ENCODE measurements around the gene ARL5A.
A peak's percentile ranks its signal among the peaks of the same experiment; 100 is the strongest.

Gene ARL5A

DNA sequence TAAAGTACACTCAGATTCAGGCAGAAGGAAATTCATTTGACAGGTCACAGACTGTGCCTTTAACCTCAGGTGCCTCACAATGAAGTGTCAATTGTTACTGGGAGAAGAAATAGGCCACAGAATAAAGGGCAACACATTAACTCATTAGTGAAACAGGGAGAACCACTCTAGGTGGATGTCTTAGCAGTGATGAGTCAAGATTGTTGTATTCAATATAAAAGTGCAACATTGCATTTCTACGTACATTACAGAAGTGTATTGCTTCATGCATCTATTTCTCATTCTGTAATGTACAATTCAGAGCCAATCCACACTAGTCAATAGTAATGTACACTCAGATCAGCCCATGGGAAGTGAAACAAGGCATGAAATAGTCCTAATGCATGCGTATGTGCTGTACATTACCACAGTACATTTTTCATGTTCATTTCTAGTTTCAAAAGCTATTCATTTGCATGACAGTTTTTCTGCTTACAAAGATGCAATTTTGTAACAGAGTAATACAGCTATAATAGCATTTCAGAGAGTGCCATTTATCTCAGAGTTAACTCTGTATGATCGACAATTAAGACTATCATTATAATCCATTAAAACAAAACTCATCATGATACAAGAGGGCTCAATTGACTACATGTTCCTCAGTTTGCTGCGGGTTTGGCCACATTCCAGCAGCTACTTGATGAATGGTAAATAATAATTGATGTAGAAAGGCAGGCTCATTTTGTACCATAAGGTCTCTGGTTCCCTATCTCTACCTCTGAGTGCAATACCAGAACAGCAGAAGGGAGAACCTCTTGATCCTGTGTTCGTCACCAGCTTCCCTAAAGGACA is 12.2 kb upstream of the ARL5A start:
- no peak for DNase-seq

DNA sequence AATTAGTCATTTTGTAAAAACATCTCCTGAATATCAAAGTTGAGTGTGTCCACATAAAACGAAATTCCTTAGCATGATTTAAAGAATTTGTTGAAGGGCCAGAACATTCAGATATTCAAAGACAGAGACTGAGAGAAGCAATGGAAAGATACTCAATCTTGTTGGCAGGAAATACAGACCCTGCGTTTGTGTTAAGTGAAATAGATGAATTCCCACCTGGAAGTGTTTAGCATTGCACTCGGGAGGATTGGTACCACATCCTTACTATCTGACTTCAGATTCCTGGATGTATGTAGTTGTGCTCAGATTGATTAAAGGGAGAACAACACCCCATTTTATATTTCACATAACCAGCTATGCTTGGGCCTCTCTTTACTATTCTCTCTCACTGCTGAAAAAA is 9.7 kb upstream of the ARL5A start:
- DNase-seq: no peak

DNA sequence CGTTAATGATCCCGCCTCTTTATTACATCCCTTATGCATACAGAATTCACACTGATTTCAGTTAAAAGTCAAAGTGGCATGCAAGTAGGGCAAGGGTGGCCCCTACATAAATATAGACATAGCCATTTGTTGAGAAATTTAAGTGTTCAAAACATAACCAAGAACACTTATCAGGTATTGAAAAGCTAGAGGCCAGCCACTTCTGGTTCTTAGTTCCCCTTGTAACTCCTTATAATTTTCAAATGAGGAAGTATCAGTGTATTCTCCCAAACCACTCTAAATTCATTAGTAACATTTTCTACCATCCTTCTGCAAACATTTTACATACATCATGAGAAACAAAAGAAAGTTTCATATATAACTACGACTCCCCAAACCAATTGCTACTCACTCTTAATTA is 5.8 kb upstream of the ARL5A start:
- DNase-seq: no peak

DNA sequence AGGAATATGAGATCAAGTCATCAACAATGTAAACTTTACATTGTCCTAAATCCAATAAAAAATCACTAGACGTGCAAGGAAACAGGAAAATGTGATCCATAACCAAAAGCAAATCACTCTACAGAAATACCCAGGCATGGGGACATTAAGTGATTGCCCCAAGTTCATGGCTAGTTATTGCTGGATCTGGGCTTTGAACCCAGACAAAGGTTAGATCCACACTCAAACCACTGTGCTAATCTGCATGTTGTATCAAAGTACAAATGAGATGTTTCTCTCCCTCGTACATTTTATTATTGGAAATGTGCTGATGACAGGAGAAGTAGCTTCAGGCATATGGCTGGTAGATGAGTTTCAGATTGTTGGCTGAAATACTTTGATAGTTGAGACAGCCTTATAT is 2.7 kb upstream of the ARL5A start:
- no peak for DNase-seq

DNA sequence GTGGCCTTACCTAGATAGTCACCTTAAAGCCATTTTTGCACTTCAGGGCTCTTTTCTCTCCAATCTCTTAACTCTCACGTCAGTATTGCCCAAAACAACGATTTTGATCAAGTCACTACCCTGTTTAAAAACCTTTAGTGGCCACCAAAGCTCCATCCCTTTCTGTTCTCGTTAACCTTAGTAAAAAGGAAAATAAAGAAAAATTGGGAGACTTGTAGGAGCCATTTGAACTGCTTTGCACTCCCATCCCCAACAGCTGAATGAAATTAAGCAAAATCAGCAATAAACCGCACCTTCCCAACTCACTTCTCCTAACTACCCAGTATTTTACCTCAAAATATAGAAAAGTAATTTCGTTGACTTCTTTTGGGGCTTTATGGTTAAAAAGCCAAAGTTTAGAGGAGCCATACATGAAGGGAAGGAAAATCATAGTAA is 686 bp upstream of the ARL5A start:
- no peak for DNase-seq

DNA sequence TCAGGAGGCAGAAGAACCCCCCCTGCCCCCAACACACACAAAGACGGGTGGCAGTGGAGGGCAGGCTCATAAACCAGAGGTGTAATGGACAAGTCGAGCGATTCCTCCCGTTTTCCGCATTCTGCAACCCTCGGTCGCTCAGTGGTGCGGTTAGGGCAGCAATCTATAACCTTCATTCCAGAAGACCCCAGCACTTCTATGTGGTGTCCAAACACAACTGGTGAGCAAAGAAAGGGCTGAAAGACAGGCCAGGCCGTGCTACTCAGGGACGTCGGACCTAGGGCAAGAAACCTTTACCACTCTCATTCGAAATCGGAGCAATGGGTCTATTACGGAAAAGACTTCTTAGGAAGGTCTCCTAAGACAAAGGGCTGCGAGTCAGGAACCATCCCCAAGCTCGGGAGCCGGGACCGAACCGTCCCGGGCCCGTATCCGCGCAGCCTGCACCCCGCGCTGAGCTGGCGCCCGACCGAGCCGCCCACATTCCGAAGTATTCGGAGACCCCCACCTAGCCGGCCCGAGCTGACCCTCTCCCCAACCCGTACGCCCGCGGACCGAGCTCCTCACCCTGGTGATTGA is 568 bp downstream of the ARL5A start:
- peak; percentile 75 for DNase-seq

DNA sequence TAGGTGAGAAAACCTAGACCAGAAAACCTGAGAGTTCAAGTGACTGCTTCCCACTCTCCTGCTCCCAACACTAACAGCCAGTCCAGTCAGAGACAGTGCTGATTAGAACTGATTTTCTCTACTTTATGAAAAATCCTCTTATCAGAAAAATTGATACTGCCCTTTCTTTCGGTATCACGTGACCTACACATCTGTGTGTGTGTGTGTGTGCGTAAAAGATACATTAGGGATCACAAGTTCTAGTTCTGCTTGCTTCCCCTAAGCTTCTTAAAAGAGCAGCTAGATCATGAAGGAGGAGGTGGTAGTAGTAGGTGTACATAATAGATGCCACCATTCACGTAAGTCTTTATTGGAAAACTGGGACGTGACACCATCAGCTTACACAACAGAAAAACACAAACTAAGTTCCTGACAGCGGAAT is 1.5 kb downstream of the ARL5A start:
- no peak for DNase-seq

DNA sequence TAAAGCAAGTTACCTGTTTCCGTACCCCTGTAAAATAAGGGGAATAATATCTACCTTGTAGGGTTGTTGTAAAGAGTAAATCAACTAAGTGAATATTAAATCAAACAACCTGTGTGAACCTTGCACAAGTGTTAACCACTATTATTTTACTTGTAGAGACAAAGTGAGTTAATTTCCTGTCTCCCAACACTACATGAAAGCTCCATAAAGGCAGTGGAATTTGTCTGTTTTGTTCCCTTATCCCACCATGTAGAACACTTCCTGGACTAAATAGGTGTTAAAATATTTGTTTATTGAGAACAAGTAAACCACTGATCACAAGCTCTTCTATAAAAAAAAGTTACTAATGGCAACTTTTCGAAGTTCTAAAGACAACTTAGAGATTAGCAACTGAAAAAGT is 3.3 kb downstream of the ARL5A start:
- DNase-seq: no peak

DNA sequence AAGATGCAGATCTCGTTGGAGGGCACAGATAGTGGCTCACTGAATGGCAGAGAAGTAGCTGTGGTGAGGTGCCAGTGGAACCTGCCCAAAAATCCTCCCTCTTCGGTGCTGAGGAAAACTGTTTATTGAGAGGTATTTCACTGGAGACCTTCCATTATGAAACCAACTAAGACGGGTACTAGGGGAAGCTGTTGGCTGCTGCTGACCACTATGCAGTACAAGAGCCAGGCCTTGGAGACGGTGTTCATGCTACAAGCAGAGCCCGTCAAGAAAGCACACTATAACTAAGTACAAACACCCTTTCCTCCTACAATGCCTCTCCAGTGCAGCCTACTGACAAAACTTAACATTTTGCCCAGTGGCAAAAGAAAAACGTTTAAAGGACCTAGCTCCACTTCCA is 4.6 kb downstream of the ARL5A start:
- DNase-seq: no peak

DNA sequence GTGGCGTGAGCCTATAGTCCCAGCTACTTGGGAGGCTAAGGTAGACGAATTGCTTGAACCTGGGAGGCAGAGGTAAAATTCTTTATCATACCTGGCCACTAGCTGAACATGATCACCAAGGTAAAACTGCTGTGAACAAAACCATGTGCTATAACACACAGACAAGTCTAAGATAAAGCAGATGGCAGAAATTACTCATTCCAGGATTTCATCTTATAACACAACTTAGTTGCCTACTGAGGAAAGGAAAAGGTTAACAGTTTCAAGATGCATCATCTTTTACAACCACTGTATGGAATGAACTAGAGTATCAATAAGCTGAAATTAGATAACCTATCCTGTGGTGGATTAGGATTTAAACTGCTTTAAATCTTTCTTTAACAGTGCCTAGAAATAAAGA is 8.3 kb downstream of the ARL5A start:
- no peak for DNase-seq

DNA sequence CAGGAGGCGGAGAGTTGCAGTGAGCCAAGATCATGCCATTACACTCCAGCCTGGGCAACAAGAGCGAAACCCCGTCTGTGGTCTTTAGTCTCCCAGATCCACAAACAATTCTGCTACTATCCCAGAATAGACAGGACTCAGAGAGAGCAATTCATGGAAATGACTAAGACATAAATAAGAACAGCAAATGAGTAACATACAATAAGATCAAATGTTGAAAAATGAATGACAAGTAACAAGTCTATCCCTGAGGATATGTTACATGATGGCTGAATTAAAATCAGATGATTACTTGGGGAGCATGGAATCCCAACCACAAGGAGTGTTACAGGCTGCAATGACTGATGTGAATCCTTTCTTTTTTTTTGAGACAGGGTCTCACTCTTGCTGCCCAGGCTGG is 10.3 kb downstream of the ARL5A start:
- no peak for DNase-seq

DNA sequence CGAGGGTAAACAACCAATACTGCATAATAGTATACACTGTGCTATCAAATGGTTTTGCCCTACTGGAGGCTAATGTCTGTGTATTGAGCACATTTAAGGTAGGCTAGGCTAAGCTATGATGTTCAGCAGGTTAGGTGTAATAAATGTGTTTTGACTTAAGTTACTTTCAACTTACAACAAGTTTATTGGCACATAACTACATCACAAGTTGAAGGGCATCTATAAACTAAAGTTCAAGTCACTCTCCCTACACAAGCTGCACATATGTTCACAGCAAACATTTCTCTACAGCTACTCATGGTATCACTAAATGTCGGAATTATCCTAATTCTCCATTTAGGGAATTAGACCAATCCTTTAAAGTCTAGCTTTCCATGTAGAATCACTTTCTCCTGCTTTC is 11.4 kb downstream of the ARL5A start:
- no peak for DNase-seq

DNA sequence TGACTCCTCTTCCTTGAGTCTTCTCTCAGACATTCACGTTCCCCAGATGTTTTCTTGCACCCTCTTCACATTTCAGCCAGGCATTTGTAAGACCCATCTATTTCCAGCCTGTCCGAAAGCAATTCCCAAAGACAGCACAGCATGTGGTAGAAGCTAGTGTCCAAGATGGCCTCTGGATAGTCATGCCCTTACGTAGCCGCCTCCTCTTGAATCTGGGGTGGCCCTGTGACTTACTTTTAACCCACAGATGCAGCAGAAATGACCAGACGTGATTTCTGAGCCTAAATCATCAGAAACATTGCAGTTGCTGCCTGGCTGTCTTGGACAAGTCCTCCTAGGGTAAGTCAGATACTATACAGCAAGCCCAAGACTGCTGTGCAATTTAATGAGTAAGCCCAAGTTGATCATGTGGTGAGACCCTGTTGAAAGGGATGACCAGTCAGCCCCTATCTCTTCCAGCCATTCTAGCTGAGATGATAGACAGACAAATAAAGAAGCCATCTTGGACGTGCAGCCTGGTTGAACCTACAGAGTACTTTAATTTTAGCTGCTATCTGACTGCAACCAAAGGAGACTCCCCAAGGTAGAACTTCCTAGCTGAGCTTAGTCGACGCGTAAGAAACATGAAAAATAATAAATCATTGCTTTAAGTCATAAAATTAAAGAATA is 12.3 kb downstream of the ARL5A start:
- DNase-seq: no peak

DNA sequence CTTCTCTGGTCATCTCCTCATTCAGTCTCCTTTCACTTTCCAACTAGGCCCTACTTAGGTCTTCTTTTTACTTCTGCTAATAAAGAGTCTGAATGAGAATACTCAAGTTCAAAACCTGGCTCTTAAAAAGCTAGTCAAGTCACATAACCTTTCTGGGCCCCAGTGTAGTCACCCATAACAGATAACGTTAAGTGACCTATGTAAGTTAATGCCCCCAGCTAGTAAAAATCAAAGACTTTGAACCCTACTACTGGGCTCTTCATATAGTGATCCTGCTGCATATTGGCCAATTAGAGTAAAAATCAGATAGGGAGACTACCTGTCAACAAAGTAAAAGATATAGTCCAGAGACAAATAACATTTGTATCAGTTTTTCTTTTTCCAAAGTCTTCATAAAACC is 17.7 kb downstream of the ARL5A start:
- DNase-seq: no peak

DNA sequence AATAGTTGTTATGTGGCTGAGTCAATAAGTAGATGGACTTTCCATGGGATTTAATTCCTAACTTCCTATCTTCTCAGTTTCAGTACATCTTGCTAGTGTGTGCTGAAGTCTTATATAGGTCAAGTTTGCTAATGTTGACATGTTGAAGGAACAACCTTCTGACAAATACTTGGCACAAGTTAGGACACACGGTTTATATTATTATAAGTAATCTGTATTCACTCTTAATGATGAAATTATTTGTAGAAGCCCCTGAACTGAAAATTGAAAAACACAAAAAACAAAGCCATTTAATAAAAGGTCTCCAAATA is 19.2 kb downstream of the ARL5A start:
- DNase-seq: no peak

DNA sequence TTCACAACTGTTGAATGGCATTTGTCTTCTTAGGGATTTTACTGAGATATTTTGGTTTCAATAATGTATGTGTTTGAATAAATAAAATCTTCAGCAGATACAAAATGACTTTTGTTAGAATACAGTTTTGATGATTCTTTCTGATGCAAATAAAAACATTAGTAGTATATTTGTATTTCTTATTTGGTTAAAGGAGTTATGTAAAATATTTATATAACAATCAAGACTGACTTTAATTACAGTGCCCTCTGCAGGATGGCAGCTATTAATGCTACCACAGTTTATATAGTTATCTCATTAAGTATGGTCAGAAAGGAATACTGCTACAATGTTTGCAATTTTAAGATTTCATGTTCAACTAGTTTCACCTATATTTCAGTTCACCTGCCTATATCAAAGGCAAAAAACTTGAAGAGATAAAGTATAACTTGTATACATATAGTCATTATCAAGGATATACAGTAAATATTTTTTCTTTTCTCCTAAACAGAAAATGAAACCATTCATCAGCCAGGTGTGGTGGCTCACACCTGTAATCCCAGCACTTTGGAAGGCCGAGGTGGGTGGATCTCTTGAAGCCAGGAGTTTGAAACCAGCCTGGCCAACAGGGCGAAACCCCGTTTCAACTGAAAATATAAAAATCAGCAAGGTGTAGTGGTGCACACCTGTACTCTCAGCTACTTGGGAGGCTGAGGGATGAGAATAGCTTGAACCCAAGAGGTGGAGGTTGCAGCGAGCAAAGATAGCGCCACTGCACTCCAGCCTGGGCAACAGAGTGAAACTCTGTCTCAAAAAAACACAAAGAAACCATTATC is 19.8 kb downstream of the ARL5A start:
- DNase-seq: no peak

DNA sequence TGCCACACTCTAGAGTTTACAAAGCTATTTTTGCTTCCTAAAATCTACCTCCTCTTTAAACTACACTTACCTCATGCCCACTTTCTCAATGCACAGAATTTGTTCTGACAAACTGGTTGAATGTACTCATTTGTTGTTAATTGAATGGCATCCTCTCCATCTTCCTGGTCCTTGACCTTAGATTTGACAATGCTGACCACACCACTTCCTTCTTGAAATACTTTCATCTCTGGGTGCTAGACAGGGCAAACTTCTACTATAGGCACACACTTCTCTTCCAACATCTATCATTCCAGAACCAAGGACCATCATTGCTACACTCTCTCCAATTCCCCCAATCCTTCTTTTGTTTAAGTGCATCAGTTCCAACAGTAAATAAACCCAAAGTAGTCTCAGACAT is 22.3 kb downstream of the ARL5A start:
- no peak for DNase-seq

DNA sequence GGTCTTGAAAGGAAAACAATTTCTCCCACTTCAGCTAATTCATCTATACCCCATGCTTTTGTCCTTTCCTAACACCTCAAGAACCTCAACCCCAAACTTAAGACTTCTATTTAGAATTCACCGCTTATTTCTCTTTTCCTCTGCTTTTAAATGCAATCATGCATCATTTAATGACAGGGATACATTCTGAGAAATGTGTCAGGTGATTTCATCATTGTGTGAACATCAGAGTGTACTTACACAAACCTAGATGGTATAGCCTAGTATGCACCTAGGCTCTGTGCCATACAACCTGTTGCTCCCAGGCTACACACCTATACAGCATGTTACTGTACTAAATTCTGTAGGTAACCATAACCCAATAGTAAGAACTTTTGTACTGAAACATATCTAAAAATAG is 22.9 kb downstream of the ARL5A start:
- no peak for DNase-seq

DNA sequence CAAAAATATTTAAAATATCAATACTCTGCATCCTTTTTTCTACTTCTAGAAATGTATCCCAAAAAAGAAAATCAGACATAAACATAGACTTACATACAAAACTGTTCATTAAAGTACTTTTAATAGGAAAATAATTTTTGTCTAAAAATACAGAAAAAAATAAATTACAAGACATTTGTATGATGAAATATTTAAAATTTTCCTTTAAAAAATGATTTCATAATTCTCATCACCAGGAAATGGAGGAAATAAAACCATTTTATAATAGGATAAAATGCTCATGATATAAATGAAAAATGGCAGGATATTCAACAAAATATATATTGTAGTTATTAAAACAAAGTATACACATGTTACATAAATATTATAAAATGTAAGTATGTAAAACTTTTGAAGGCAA is 24.4 kb downstream of the ARL5A start:
- no peak for DNase-seq

DNA sequence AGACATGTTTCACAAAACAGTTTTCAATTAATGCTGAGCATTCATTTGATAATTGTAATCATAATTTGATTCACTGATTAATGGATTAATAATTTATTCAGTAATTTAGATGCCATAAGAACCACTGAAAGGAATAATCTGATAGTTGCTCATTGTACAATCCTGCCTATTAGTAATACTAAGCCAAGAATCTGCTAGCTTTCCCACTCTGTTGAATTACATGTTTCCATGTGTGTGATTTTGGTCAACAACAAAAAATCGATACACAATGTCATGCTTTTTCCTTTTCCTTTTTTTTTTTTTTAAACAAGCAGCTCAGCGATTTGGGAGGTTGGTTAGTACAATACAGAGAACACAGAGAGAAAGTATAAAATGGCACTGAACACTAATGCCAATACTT is 25.9 kb downstream of the ARL5A start:
- DNase-seq: no peak

DNA sequence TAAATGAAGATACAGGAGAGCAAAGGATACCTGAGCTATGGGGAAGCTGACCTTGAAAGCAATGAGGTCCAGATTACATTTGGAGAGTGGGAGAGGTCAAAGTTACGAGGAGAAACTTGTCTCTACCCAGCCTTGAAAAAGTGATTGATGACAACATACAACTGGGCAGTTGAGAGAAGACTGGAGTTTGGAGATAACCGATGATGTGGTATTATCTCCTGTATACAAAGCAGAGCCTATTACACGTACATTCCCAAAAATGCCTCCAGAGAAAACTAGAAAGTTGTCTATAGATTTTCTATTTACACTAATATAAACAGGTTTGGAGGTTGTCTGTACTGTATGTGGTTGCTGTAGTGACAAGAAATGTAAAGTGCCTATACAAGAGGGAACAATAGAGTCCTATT is 28.3 kb downstream of the ARL5A start:
- DNase-seq: no peak

DNA sequence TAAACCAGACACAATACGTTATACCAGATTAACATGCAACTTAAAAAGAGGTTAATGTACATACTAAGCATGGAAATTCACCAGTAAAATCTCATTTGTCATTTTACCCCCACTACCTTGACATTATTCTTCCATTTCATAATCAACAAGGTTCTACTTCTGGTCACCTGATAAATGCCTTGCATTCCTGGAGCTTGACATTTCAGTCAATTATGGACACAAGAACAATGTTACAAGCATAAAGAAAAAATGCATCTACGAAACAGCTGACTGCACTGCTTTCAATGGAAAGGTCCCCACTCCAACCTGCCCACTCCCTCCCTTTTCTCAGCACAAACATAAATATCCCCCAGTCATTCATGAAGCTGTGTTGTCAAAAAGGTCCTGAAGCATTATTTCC is 31.4 kb downstream of the ARL5A start:
- DNase-seq: no peak

DNA sequence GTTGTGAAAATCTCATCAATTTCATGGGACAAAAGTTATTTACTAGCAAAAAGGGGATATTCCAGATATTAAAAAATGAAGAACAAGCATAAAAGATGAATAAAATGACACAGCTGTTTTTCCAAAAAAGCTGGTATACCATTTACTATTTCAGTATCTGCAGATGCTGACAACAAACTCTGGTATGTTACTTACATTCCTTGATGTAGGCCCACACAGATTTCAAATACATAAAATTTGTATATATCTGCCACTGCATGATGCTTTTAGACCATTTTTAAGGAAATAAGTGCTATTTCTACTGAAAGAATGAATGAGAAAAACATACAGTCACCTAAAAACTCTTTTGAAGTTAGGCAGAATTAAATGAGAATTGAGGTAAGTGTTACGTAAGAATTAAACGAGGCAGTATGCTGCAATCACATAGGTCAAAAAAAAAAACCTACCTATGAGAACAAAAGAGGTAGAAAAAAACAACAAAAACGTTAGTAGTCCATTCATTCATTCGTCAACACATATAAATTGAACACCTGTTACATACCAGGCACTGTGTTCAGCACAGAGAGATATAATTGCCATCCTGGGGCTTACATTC is 32.5 kb downstream of the ARL5A start:
- no peak for DNase-seq

Measured in activated CD8-positive, alpha-beta memory T cell treated with anti-CD3 and anti-CD28 coated beads, Interleukin-2, amount 50 U/mL, for 48 hours (primary cell).